TTC549 (cell line): ENCODE data around the gene SERINC3.

Source experiments
- FAIRE-seq: peaks from 2 replicates; lab custom pipeline; 2012; peaks lifted over from hg19 to GRCh38; lab: Jason Lieb, UNC

The SERINC3 gene

GRCh38 chr20:44532259-44532980 is 10.6 kb upstream of the SERINC3 start:
- no peak for FAIRE-seq

- no peak for FAIRE-seq
These were observed 6.4 kb upstream of the SERINC3 start for GRCh38 chr20:44528309-44528708.

- no peak for FAIRE-seq
These were observed 5.9 kb upstream of the SERINC3 start for GRCh38 chr20:44527716-44528199.

GRCh38 chr20:44526129-44526528 is 4.3 kb upstream of the SERINC3 start:
- FAIRE-seq, result no peak

GRCh38 chr20:44523746-44524145 is 1.9 kb upstream of the SERINC3 start:
- FAIRE-seq, result no peak

GRCh38 chr20:44522841-44523240 is 971 bp upstream of the SERINC3 start:
- FAIRE-seq, result no peak

- FAIRE-seq, result no peak
These were observed 989 bp downstream of the SERINC3 start for GRCh38 chr20:44520881-44521280.

- FAIRE-seq, result no peak
These were observed 3.6 kb downstream of the SERINC3 start for GRCh38 chr20:44518248-44518647.

- no peak for FAIRE-seq
These were observed 4.4 kb downstream of the SERINC3 start for GRCh38 chr20:44517454-44517853.

- FAIRE-seq, result no peak
These were observed 5.4 kb downstream of the SERINC3 start for GRCh38 chr20:44516491-44516890.

- FAIRE-seq, result no peak
These were observed 8.0 kb downstream of the SERINC3 start for GRCh38 chr20:44513871-44514270.

- FAIRE-seq, result no peak
These were observed 12.1 kb downstream of the SERINC3 start for GRCh38 chr20:44509762-44510161.

GRCh38 chr20:44504402-44505307 is 17.2 kb downstream of the SERINC3 start:
- no peak for FAIRE-seq

GRCh38 chr20:44502968-44503367 is 18.9 kb downstream of the SERINC3 start:
- no peak for FAIRE-seq

GRCh38 chr20:44501448-44501847 is 20.4 kb downstream of the SERINC3 start:
- FAIRE-seq, result no peak

GRCh38 chr20:44500221-44500620 is 21.6 kb downstream of the SERINC3 start:
- no peak for FAIRE-seq

- FAIRE-seq, result no peak
These were observed 24.1 kb downstream of the SERINC3 start for GRCh38 chr20:44497761-44498160.

- no peak for FAIRE-seq
These were observed 24.9 kb downstream of the SERINC3 start for GRCh38 chr20:44496976-44497375.

- no peak for FAIRE-seq
These were observed 25.9 kb downstream of the SERINC3 start for GRCh38 chr20:44495802-44496481.

- FAIRE-seq, result no peak
These were observed 26.6 kb downstream of the SERINC3 start for GRCh38 chr20:44495257-44495656.

- no peak for FAIRE-seq
These were observed 27.2 kb downstream of the SERINC3 start for GRCh38 chr20:44494681-44495080.

- FAIRE-seq, result no peak
These were observed 27.6 kb downstream of the SERINC3 start for GRCh38 chr20:44494266-44494665.
